Activated naive CD4-positive, alpha-beta T cell (primary cell): ENCODE measurements around the gene CTSH.
"Not testable (repeated sequence)": the region's sequence is repeated elsewhere in the genome, so short reads cannot be mapped to it uniquely, and the experiment has no call there.

Source experiments
- DNase-seq, 4 experiments: peaks; one replicate each; lab custom pipeline; 2025; lab: John Stamatoyannopoulos, UW

CTSH gene

GRCh38 chr15:78938658-78939488 is 6.0 kb downstream of the CTSH start:
- DNase-seq, result no peak

- no peak for DNase-seq
Measured at GRCh38 chr15:78937132-78937739, 7.6 kb downstream of the CTSH start.

GRCh38 chr15:78934655-78935023 is 10.2 kb downstream of the CTSH start:
- no peak for DNase-seq

- no peak for DNase-seq
Measured at GRCh38 chr15:78933823-78934654, 10.8 kb downstream of the CTSH start.

- no peak for DNase-seq
Measured at GRCh38 chr15:78933187-78933822, 11.5 kb downstream of the CTSH start.

GRCh38 chr15:78932258-78932808 is 12.5 kb downstream of the CTSH start:
- no peak for DNase-seq

- DNase-seq, result no peak
Measured at GRCh38 chr15:78931439-78932257, 13.2 kb downstream of the CTSH start.

GRCh38 chr15:78930577-78931388 is 14.1 kb downstream of the CTSH start:
- no peak for DNase-seq

GRCh38 chr15:78929536-78930264 is 15.1 kb downstream of the CTSH start:
- no peak for DNase-seq

GRCh38 chr15:78928616-78929093 is 16.2 kb downstream of the CTSH start:
- DNase-seq, result no peak

- DNase-seq, result not testable (repeated sequence)
Measured at GRCh38 chr15:78928176-78928575, 16.7 kb downstream of the CTSH start.

GRCh38 chr15:78927077-78927790 is 17.6 kb downstream of the CTSH start:
- DNase-seq, result no peak

GRCh38 chr15:78925956-78926743 is 18.7 kb downstream of the CTSH start:
- no peak for DNase-seq

GRCh38 chr15:78925076-78925624 is 19.7 kb downstream of the CTSH start:
- no peak for DNase-seq

GRCh38 chr15:78923480-78924360 is 21.1 kb downstream of the CTSH start:
- DNase-seq, result no peak

GRCh38 chr15:78923015-78923414 is 21.8 kb downstream of the CTSH start:
- DNase-seq, result no peak

GRCh38 chr15:78922527-78922926 is 22.3 kb downstream of the CTSH start:
- DNase-seq, result no peak
